ENCODE data around the gene SYT7. TPM values are rescaled to one million over a fixed set of nuclear protein-coding genes. Genes with fewer than 3 reads are reported as not detected.

The SYT7 gene
- total RNA-seq, 1 donor = 0.43 TPM

DNA sequence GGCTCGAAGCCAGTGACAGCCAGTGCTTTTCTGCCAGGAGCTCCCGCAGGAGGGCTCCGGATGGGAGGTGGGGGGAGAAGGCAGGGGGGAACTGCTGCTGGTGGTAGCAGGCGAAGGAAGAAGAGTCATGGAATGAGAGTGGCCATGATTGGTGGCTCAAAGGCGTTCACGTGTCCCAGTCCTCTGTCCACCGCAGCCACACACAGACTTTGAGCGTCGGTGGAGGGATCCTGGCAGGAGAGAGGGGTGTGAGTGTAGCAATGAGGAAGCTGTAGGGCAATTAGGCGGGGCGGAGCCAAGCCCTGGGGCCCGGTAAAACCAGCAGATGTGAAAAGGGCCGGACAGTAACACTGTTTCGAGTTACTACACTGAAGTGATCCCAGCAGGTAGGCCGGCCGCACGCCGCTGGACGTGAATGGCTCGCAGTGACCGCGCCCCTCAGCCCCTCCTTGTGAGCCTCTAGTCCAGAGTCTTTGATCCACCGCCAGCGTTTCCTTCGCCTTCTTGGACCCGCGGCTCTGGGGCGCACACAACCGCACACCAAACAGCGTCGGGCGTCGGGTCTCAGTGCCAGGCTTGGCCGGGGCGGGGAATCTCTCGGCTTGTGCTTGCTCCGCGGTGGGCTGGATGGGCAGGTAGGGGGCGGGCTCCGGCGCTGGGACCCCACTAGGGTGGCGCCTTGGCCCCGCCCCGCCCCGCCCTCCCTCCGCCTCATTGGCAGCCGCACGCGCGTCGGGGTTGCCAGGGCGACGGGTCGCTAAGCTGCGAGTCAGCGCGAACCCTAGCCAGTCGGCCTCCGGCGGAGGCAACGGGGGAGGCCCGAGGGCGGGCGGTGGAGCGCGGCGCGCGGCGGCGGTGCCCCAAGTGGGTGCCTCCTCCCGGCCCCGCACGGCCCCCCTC lies 72.7 kb downstream of the SYT7 start, which contains the start of gene LRRC10B:
TSS of gene LRRC10B (plus strand) at position 788 of the 900 bp plus-strand sequence. CDS start 250 bp downstream, outside the sequence.
- no peak within 1 kb of the TSS for H3K4me3 ChIP-seq (ENCODE audit: low read depth, low read length)
- no peak for DNase-seq (ENCODE audit: low read depth)
- TF ChIP-seq, protein P1, sequence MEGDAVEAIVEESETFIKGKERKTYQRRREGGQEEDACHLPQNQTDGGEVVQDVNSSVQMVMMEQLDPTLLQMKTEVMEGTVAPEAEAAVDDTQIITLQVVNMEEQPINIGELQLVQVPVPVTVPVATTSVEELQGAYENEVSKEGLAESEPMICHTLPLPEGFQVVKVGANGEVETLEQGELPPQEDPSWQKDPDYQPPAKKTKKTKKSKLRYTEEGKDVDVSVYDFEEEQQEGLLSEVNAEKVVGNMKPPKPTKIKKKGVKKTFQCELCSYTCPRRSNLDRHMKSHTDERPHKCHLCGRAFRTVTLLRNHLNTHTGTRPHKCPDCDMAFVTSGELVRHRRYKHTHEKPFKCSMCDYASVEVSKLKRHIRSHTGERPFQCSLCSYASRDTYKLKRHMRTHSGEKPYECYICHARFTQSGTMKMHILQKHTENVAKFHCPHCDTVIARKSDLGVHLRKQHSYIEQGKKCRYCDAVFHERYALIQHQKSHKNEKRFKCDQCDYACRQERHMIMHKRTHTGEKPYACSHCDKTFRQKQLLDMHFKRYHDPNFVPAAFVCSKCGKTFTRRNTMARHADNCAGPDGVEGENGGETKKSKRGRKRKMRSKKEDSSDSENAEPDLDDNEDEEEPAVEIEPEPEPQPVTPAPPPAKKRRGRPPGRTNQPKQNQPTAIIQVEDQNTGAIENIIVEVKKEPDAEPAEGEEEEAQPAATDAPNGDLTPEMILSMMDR (IDR thresholded peaks at IDR 0.05; ENCODE audit: insufficient read depth, low read depth, low read length) = no peak

DNA sequence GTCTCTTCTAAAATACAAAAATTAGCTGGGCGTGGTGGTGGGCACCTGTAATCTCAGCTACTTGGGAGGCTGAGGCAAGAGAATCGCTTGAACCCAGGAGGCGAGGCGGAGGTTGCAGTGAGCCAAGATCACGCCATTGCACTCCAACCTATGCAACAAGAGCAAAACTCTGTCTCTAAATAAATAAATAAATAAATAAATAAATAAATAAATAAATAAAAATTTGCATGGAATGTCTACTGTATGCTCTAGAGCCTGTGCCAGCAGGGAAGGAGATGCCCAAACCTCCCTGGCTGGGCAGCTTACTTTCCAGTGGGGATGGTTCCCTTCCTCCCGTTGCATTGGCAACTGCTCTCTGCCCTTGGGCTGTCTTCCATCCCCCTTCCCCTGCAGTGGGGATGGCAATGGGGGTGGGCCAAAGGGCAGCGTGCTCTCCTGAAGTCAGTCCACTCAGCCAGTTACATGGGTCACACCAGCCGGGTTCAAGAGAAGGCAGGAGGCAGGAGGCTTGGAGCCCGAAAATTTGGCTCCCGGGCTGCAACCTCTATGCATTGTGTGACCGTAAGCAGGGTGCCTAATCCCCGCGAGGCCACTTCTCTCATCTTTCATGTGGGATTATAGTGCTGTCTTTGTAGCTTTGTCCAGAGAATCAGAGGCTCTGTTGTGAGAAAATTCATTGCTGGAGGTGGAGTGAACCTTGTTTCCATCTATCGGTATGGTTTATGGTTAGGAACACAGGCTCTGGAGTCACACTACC lies 73.7 kb downstream of the SYT7 start:
- TF ChIP-seq, protein P1 (IDR thresholded peaks at IDR 0.05; ENCODE audit: insufficient read depth, low read depth, low read length) = no peak
- DNase-seq (ENCODE audit: low read depth) = no peak
- H3K4me3 ChIP-seq (ENCODE audit: low read depth, low read length) = no peak overlapping the region

DNA sequence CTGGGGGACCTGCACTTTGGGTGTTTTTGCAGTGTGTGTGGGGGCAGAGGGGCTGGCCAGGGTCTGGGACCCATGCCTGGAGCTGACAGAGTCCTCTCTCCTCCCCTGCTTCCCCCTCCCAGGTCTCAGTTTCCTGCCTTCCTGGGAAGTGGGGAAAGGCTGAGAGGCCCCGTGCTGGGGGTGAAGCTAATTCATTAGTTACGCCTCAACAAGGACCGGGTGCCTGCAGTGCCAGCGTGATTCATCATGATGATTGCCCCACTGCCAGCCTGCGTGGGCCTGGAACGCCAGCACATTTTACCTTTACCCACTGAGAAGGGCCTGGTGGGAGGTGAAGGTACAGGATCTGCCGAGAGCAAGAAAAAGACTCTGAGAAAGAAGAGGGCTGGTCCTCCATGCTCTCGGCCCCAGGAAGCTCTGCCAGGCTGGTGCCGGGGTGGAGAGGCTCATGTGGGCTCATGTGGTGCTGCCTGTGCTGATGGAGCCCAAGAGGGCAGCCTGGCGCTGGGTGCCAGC lies 75.2 kb downstream of the SYT7 start:
- H3K4me3 ChIP-seq (ENCODE audit: low read depth, low read length) = no peak overlapping the region
- TF ChIP-seq, protein P1 (IDR thresholded peaks at IDR 0.05; ENCODE audit: insufficient read depth, low read depth, low read length) = no peak
- no peak for DNase-seq (ENCODE audit: low read depth)

DNA sequence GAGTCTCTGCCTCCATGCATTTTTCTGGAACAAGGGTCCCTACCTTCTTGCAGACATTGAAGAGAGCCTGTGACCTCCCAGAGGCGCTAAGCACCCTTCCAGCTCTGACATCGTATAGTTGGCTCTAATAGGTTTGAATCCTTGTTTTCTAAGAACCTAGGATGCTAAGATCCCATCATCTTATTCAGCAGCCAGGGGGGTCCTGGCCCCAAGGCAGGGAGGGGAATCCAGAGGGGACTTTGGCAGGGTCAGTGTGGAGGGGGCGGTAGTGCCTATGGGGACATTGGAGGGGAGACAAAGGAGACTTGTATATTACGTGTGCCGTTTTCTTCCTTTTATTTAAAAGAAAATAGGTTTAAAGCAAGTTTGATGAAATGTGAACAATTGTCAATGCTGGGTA lies 75.8 kb downstream of the SYT7 start:
- DNase-seq (ENCODE audit: low read depth) = no peak
- TF ChIP-seq, protein P1 (IDR thresholded peaks at IDR 0.05; ENCODE audit: insufficient read depth, low read depth, low read length) = no peak
- no peak overlapping the region for H3K4me3 ChIP-seq (ENCODE audit: low read depth, low read length)

DNA sequence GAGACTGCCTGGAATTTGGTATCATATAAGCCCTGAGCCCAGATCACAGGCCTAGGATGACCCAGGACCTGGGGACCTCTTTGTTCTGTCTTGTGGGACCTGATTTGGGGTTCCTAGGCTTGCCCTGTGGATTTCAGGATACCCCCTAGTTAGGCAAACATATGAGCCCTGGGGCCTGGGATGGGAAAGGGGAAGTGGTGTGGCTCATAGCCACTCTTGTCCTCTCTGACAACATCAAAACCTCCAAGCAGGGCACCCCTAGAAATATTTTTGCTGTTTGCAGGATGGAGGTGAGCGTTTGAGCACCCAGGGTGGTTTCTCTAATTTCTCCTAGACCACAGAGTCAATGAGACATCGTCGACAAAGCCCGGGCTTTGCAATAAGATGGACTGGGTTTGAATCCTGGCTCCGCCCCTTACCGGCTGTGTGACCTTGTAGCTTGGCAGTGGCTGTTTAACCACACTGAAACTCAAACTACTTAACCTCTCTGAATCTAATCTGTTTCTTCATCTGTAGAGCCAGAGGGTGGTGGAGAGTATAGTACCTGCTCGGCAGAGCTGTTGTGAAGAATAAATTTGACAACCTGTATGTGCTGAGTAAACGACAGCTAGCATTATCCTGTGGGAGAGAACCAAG lies 77.6 kb downstream of the SYT7 start:
- DNase-seq (ENCODE audit: low read depth) = no peak
- H3K4me3 ChIP-seq (ENCODE audit: low read depth, low read length) = no peak overlapping the region
- TF ChIP-seq, protein P1 (IDR thresholded peaks at IDR 0.05; ENCODE audit: insufficient read depth, low read depth, low read length) = no peak

DNA sequence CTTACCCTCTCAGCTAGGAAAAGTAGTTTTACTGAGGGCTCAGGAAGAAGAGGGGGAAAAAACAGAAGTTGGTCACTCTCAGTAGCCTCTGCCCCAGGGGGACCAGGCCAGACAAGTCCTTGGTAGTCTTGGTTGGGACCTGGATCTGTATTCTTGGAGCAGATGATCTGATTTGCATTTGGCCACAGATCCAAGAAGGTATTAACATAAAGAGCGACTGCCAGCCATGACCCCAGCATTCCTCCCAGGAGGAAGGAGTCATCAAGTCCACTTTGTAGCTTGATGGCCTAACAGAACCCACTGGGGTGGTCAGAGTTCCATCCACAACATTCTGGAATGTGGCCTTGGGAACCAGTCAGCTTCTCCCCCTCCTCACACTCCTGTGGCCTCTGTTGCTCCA lies 78.4 kb downstream of the SYT7 start:
- DNase-seq (ENCODE audit: low read depth) = no peak

More for the DNA sequence above, 78.4 kb downstream of the SYT7 start:
- no peak overlapping the region for H3K4me3 ChIP-seq (ENCODE audit: low read depth, low read length)
- TF ChIP-seq, protein P1 (IDR thresholded peaks at IDR 0.05; ENCODE audit: insufficient read depth, low read depth, low read length) = no peak
